ENCODE data around the gene CD247. TPM values are rescaled to one million over a fixed set of nuclear protein-coding genes. Genes with fewer than 3 reads are reported as not detected.

The CD247 gene
- total RNA-seq, 2 experiments from 2014 or later = 105 to 114 TPM

- no peaks in the 10 kb centered on the region for H3K36me3 Mint-ChIP-seq
- no peaks in the 10 kb centered on the region for H3K9me3 Mint-ChIP-seq
- CTCF ChIA-PET = interaction anchor here (0.6 to 1.0 kb wide), 3 partner anchors 20 to 365 kb away, joined by 3 read pairs; partner anchors contain the start of gene CD247
- intact Hi-C loops (cut with micrococcal nuclease) = no loop called here
- no peaks in the 10 kb centered on the region for H3K27me3 Mint-ChIP-seq
- H3K4me1 Mint-ChIP-seq (ENCODE audit: low read depth) = peaks cover 13% of the 10 kb centered on the region
- POLR2A ChIA-PET = no interaction called here
- no peak overlapping the region for H3K27ac Mint-ChIP-seq
- no peak for DNase-seq
- no peak overlapping the region for H3K4me3 Mint-ChIP-seq
These were observed 94.4 kb downstream of the CD247 start for GRCh38 chr1:167423684-167424619.

- POLR2A ChIA-PET = no interaction called here
- Mint-ChIP-seq H3K4me1 (ENCODE audit: low read depth) (no peaks in the 10 kb centered on the region), H3K27ac (no peak overlapping the region), H3K9me3 (no peaks in the 10 kb centered on the region), H3K27me3 (no peaks in the 10 kb centered on the region), H3K36me3 (peaks cover 5% of the 10 kb centered on the region), H3K4me3 (no peak overlapping the region)
- CTCF ChIA-PET = no interaction called here
- DNase-seq = no peak
- intact Hi-C loops (cut with micrococcal nuclease) = no loop called here
These were observed 97.8 kb downstream of the CD247 start for GRCh38 chr1:167420510-167420909.

- ChIA-PET CTCF (interaction anchor here (2.9 kb wide), 1 partner anchor 115 kb away, joined by 12 read pairs; no protein-coding TSS in a partner anchor), POLR2A (no interaction called here)
- Mint-ChIP-seq H3K36me3 (peaks cover 8% of the 10 kb centered on the region), H3K4me3 (no peak overlapping the region), H3K27ac (no peak overlapping the region), H3K9me3 (no peaks in the 10 kb centered on the region), H3K4me1 (ENCODE audit: low read depth) (peaks cover 3% of the 10 kb centered on the region), H3K27me3 (no peaks in the 10 kb centered on the region)
- intact Hi-C loops (cut with micrococcal nuclease) = no loop called here
- DNase-seq = no peak
These were observed 99.1 kb downstream of the CD247 start for GRCh38 chr1:167419245-167419644.

- H3K4me1 Mint-ChIP-seq (ENCODE audit: low read depth) = peaks cover 7% of the 10 kb centered on the region
- no peaks in the 10 kb centered on the region for H3K9me3 Mint-ChIP-seq
- ChIA-PET CTCF (interaction anchor here (2.9 kb wide), 1 partner anchor 115 kb away, joined by 12 read pairs; no protein-coding TSS in a partner anchor), POLR2A (no interaction called here)
- no peak overlapping the region for H3K27ac Mint-ChIP-seq
- no peaks in the 10 kb centered on the region for H3K27me3 Mint-ChIP-seq
- no peak overlapping the region for H3K4me3 Mint-ChIP-seq
- intact Hi-C loops (cut with micrococcal nuclease) = no loop called here
- H3K36me3 Mint-ChIP-seq = peaks cover 13% of the 10 kb centered on the region
- DNase-seq = no peak
These were observed 99.9 kb downstream of the CD247 start for GRCh38 chr1:167418391-167418790.

- Mint-ChIP-seq H3K27ac (no peak overlapping the region), H3K36me3 (peaks cover 27% of the 10 kb centered on the region), H3K4me3 (no peak overlapping the region), H3K4me1 (ENCODE audit: low read depth) (peaks cover 23% of the 10 kb centered on the region), H3K9me3 (no peaks in the 10 kb centered on the region), H3K27me3 (no peaks in the 10 kb centered on the region)
- no peak for DNase-seq
- CTCF ChIA-PET = interaction anchor here (0.9 to 2.9 kb wide), 5 partner anchors 14 to 196 kb away, joined by 3 to 12 read pairs (median 3); no protein-coding TSS in a partner anchor
- intact Hi-C loops (cut with micrococcal nuclease) = no loop called here
- POLR2A ChIA-PET = no interaction called here
These were observed 101.8 kb downstream of the CD247 start for GRCh38 chr1:167416506-167416905.

- Mint-ChIP-seq H3K4me3 (no peak overlapping the region), H3K4me1 (ENCODE audit: low read depth) (peaks cover 26% of the 10 kb centered on the region), H3K27me3 (no peaks in the 10 kb centered on the region), H3K27ac (peak overlapping the region; percentile 75), H3K36me3 (peaks cover 29% of the 10 kb centered on the region), H3K9me3 (no peaks in the 10 kb centered on the region)
- ChIA-PET CTCF (interaction anchor here (1.1 to 2.2 kb wide), 5 partner anchors 12 to 354 kb away, joined by 3 to 8 read pairs (median 6); no protein-coding TSS in a partner anchor), POLR2A (interaction anchor here (0.8 to 1.2 kb wide), 3 partner anchors 34 to 127 kb away, joined by 3 read pairs; no protein-coding TSS in a partner anchor)
- intact Hi-C loops (cut with micrococcal nuclease) = loop anchor here (2.0 kb wide), 1 partner anchor 191 kb away; no protein-coding TSS in a partner anchor
- DNase-seq = no peak
These were observed 105.0 kb downstream of the CD247 start for GRCh38 chr1:167413328-167413727.

- peak; percentile 32 for DNase-seq
- no peaks in the 10 kb centered on the region for H3K27me3 Mint-ChIP-seq
- H3K4me1 Mint-ChIP-seq (ENCODE audit: low read depth) = peaks cover 26% of the 10 kb centered on the region
- H3K36me3 Mint-ChIP-seq = peaks cover 27% of the 10 kb centered on the region
- H3K4me3 Mint-ChIP-seq = no peak overlapping the region
- ChIA-PET POLR2A (interaction anchor here (0.8 to 1.2 kb wide), 3 partner anchors 34 to 127 kb away, joined by 3 read pairs; no protein-coding TSS in a partner anchor), CTCF (interaction anchor here (1.1 to 2.2 kb wide), 5 partner anchors 12 to 354 kb away, joined by 3 to 8 read pairs (median 6); no protein-coding TSS in a partner anchor)
- H3K9me3 Mint-ChIP-seq = no peaks in the 10 kb centered on the region
- intact Hi-C loops (cut with micrococcal nuclease) = loop anchor here (2.0 kb wide), 1 partner anchor 190 kb away; no protein-coding TSS in a partner anchor
- H3K27ac Mint-ChIP-seq = peak overlapping the region; percentile 75
These were observed 105.4 kb downstream of the CD247 start for GRCh38 chr1:167412920-167413319.

- DNase-seq = peak; percentile 69
- peak overlapping the region; percentile 70 for H3K27ac Mint-ChIP-seq
- H3K36me3 Mint-ChIP-seq = peaks cover 27% of the 10 kb centered on the region
These were observed 106.3 kb downstream of the CD247 start for GRCh38 chr1:167412072-167412471.

GRCh38 chr1:167409183-167409582 is 109.1 kb downstream of the CD247 start:
- no peak overlapping the region for H3K27ac Mint-ChIP-seq
- POLR2A ChIA-PET = no interaction called here
- no peaks in the 10 kb centered on the region for H3K27me3 Mint-ChIP-seq
- peaks cover 31% of the 10 kb centered on the region for H3K36me3 Mint-ChIP-seq
- intact Hi-C loops (cut with micrococcal nuclease) = loop anchor here (2.0 kb wide), 1 partner anchor 140 kb away; no protein-coding TSS in a partner anchor
- no peak overlapping the region for H3K4me3 Mint-ChIP-seq
- DNase-seq = no peak
- H3K4me1 Mint-ChIP-seq (ENCODE audit: low read depth) = peaks cover 22% of the 10 kb centered on the region
- H3K9me3 Mint-ChIP-seq = no peaks in the 10 kb centered on the region
- CTCF ChIA-PET = interaction anchor here (0.6 to 3.4 kb wide), 10 partner anchors 8 to 344 kb away, joined by 3 to 13 read pairs (median 4); no protein-coding TSS in a partner anchor

More at GRCh38 chr1:167412072-167412471, 106.3 kb downstream of the CD247 start:
- ChIA-PET POLR2A (interaction anchor here (1.2 kb wide), 1 partner anchor 219 kb away, joined by 3 read pairs; the partner anchor contains the start of gene RCSD1), CTCF (interaction anchor here (1.0 to 2.2 kb wide), 5 partner anchors 13 to 144 kb away, joined by 3 to 17 read pairs (median 6); no protein-coding TSS in a partner anchor)
- Mint-ChIP-seq H3K4me3 (no peak overlapping the region), H3K4me1 (ENCODE audit: low read depth) (peaks cover 26% of the 10 kb centered on the region), H3K9me3 (no peaks in the 10 kb centered on the region), H3K27me3 (no peaks in the 10 kb centered on the region)
- intact Hi-C loops (cut with micrococcal nuclease) = loop anchor here (2.0 kb wide), 1 partner anchor 189 kb away; no protein-coding TSS in a partner anchor

GRCh38 chr1:167408355-167408754 is 110.0 kb downstream of the CD247 start:
- intact Hi-C loops (cut with micrococcal nuclease) = loop anchor here (2.0 kb wide), 1 partner anchor 140 kb away; no protein-coding TSS in a partner anchor
- CTCF ChIA-PET = interaction anchor here (0.8 to 3.4 kb wide), 7 partner anchors 9 to 343 kb away, joined by 3 to 13 read pairs (median 4); no protein-coding TSS in a partner anchor
- DNase-seq = no peak
- peaks cover 18% of the 10 kb centered on the region for H3K4me1 Mint-ChIP-seq (ENCODE audit: low read depth)
- H3K27me3 Mint-ChIP-seq = no peaks in the 10 kb centered on the region
- H3K9me3 Mint-ChIP-seq = no peaks in the 10 kb centered on the region
- POLR2A ChIA-PET = no interaction called here
- H3K27ac Mint-ChIP-seq = no peak overlapping the region
- peaks cover 30% of the 10 kb centered on the region for H3K36me3 Mint-ChIP-seq
- no peak overlapping the region for H3K4me3 Mint-ChIP-seq

GRCh38 chr1:167404908-167405307 is 113.4 kb downstream of the CD247 start:
- intact Hi-C loops (cut with micrococcal nuclease) = no loop called here
- no peaks in the 10 kb centered on the region for H3K27me3 Mint-ChIP-seq
- H3K36me3 Mint-ChIP-seq = peaks cover 22% of the 10 kb centered on the region
- ChIA-PET CTCF (interaction anchor here (0.8 to 2.3 kb wide), 2 partner anchors 129 to 133 kb away, joined by 3 to 8 read pairs; no protein-coding TSS in a partner anchor), POLR2A (no interaction called here)
- H3K4me1 Mint-ChIP-seq (ENCODE audit: low read depth) = no peaks in the 10 kb centered on the region
- no peaks in the 10 kb centered on the region for H3K9me3 Mint-ChIP-seq
- no peak overlapping the region for H3K4me3 Mint-ChIP-seq
- DNase-seq = no peak
- no peak overlapping the region for H3K27ac Mint-ChIP-seq

Measured in activated CD4-positive, alpha-beta memory T cell treated with anti-CD3 and anti-CD28 coated beads for 36 hours (primary cell).